DMS 273 treated with DMSO at 0.1 percent for 48 hours (cell line): ENCODE data around the gene IFNLR1.

ENCODE experiments used
- DNase-seq: peaks from one replicate; lab custom pipeline; 2025; lab: John Stamatoyannopoulos, UW

Gene IFNLR1

GRCh38 chr1:24147194-24147593 lies 39.9 kb downstream of the IFNLR1 start:
- no peak for DNase-seq

GRCh38 chr1:24142546-24143534 lies 44.2 kb downstream of the IFNLR1 start, which contains the start of gene IL22RA1:
Gene IL22RA1 (minus strand): TSS chr1:24143140. CDS start chr1:24143082, 58 bp downstream.
- DNase-seq = no peak

GRCh38 chr1:24141311-24141997 lies 45.6 kb downstream of the IFNLR1 start:
- no peak for DNase-seq

GRCh38 chr1:24140741-24141181 lies 46.3 kb downstream of the IFNLR1 start:
- DNase-seq = no peak

- DNase-seq = no peak
Measured at GRCh38 chr1:24139841-24140425, 47.2 kb downstream of the IFNLR1 start.

GRCh38 chr1:24139222-24139489 lies 47.9 kb downstream of the IFNLR1 start:
- DNase-seq = no peak

- DNase-seq = no peak
Measured at GRCh38 chr1:24138476-24139221, 48.4 kb downstream of the IFNLR1 start.

GRCh38 chr1:24136956-24137539 lies 50.0 kb downstream of the IFNLR1 start:
- DNase-seq = no peak

- DNase-seq = no peak
Measured at GRCh38 chr1:24134376-24134775, 52.7 kb downstream of the IFNLR1 start.

GRCh38 chr1:24133819-24134218 lies 53.3 kb downstream of the IFNLR1 start:
- no peak for DNase-seq

- no peak for DNase-seq
Measured at GRCh38 chr1:24130385-24130784, 56.7 kb downstream of the IFNLR1 start.

GRCh38 chr1:24127801-24128363 lies 59.2 kb downstream of the IFNLR1 start:
- no peak for DNase-seq

- no peak for DNase-seq
Measured at GRCh38 chr1:24127134-24127800, 59.8 kb downstream of the IFNLR1 start.

- DNase-seq = no peak
Measured at GRCh38 chr1:24126672-24127023, 60.4 kb downstream of the IFNLR1 start.

- DNase-seq = no peak
Measured at GRCh38 chr1:24126018-24126671, 60.9 kb downstream of the IFNLR1 start.

- DNase-seq = no peak
Measured at GRCh38 chr1:24125456-24125855, 61.6 kb downstream of the IFNLR1 start.

GRCh38 chr1:24124980-24125379 lies 62.1 kb downstream of the IFNLR1 start:
- no peak for DNase-seq

- no peak for DNase-seq
Measured at GRCh38 chr1:24123611-24124010, 63.5 kb downstream of the IFNLR1 start.

GRCh38 chr1:24122776-24123175 lies 64.3 kb downstream of the IFNLR1 start:
- DNase-seq = no peak

GRCh38 chr1:24121406-24121805 lies 65.7 kb downstream of the IFNLR1 start:
- DNase-seq = no peak
